Measurements from ENCODE around the gene BCHE.

- TF ChIP-seq CTCF (IDR thresholded peaks at IDR 0.05; ENCODE audit: extremely low read depth in 1 of 2, insufficient read depth in 1 of 2, low read depth in 1 of 2, low read length in 2 of 2), result no peak
- TF ChIP-seq POLR2A (IDR thresholded peaks at IDR 0.05; ENCODE audit: low read depth, low read length), result no peak
- TF ChIP-seq POLR2AphosphoS5 (IDR thresholded peaks at IDR 0.05; ENCODE audit: insufficient read depth, low read depth, low read length), result no peak
- TF ChIP-seq EZH2 (IDR thresholded peaks at IDR 0.05; ENCODE audit: borderline replicate concordance, low read depth, low read length, severe bottlenecking), result no peak
- TF ChIP-seq MYC (IDR thresholded peaks at IDR 0.05; ENCODE audit: low read depth, low read length), result no peak
- TF ChIP-seq, protein P1, sequence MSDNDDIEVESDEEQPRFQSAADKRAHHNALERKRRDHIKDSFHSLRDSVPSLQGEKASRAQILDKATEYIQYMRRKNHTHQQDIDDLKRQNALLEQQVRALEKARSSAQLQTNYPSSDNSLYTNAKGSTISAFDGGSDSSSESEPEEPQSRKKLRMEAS (IDR thresholded peaks at IDR 0.05; ENCODE audit: insufficient read depth, insufficient read length), result no peak
- no peak for TF ChIP-seq JUN (IDR thresholded peaks at IDR 0.05; ENCODE audit: borderline replicate concordance, insufficient read depth, insufficient read length, low read depth)
Observed at GRCh38 chr3:165883117-165883516, 45.9 kb upstream of the BCHE start.
